ENCODE measurements around the gene YWHAG. TPM values are rescaled to one million over a fixed set of nuclear protein-coding genes. Genes with fewer than 3 reads are reported as not detected.
A peak's percentile ranks its signal among the peaks of the same experiment; 100 is the strongest.

YWHAG gene
- total RNA-seq, 1 experiment from 2014 or later, result 113 TPM

- H3K4me3 Mint-ChIP-seq (ENCODE audit: low read depth, unreplicated experiment), result no peak overlapping the region
- H3K27ac Mint-ChIP-seq (ENCODE audit: unreplicated experiment), result no peak overlapping the region
- H3K36me3 Mint-ChIP-seq (ENCODE audit: insufficient read depth, unreplicated experiment), result peaks cover 53% of the 10 kb centered on the region
- no peaks in the 10 kb centered on the region for H3K27me3 Mint-ChIP-seq (ENCODE audit: unreplicated experiment)
- no peaks in the 10 kb centered on the region for H3K9me3 Mint-ChIP-seq (ENCODE audit: low read depth, unreplicated experiment)
- no peaks in the 10 kb centered on the region for H3K4me1 Mint-ChIP-seq (ENCODE audit: low read depth, unreplicated experiment)
- no peak for TF ChIP-seq CTCF (IDR thresholded peaks at IDR 0.05; ENCODE audit: unreplicated experiment)
- CTCF ChIA-PET, result no interaction called here
- no peak for DNase-seq
- no TSS peak for BruUV-seq (replicated peaks)
- intact Hi-C loops (cut with micrococcal nuclease; ENCODE audit: unreplicated experiment), result no loop called here
Observed at GRCh38 chr7:76327610-76328009, 31.2 kb downstream of the YWHAG start.

DNA sequence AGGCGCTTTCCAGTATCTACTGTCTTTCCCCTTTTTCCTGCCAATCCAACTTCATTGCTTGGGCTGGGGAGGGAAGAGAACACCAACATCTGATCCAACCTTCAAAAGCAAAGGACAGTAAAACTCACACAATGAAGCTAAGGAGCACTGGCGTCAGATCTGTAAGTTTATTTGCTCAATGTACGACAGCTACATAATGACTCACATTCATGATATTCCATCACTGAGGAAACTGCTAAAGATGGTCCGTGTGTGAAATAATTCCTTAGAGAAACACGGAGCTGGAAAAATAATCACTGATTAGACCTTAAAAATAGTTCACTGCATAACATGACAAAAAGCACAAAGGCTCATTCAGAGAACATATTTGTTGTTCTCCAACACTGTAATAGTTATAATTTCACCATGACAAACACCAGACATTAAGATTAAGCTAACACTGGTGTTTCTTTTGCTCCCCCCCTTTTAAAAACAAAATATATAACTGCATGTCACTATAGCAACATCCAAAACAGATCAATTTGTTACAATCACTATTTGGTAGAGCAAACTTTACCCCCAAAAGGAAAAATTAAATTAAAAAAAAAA lies 32.1 kb downstream of the YWHAG start:
- peaks cover 50% of the 10 kb centered on the region for H3K36me3 Mint-ChIP-seq (ENCODE audit: insufficient read depth, unreplicated experiment)

GRCh38 chr7:76325811-76326210 lies 33.0 kb downstream of the YWHAG start:
- Mint-ChIP-seq H3K4me3 (ENCODE audit: low read depth, unreplicated experiment) (no peak overlapping the region), H3K9me3 (ENCODE audit: low read depth, unreplicated experiment) (no peaks in the 10 kb centered on the region), H3K27me3 (ENCODE audit: unreplicated experiment) (no peaks in the 10 kb centered on the region), H3K27ac (ENCODE audit: unreplicated experiment) (no peak overlapping the region), H3K36me3 (ENCODE audit: insufficient read depth, unreplicated experiment) (peaks cover 48% of the 10 kb centered on the region), H3K4me1 (ENCODE audit: low read depth, unreplicated experiment) (no peaks in the 10 kb centered on the region)
- no peak for DNase-seq
- no peak for TF ChIP-seq CTCF (IDR thresholded peaks at IDR 0.05; ENCODE audit: unreplicated experiment)
- CTCF ChIA-PET, result no interaction called here
- no TSS peak for BruUV-seq (replicated peaks)
- intact Hi-C loops (cut with micrococcal nuclease; ENCODE audit: unreplicated experiment), result no loop called here

More for the DNA sequence above, 32.1 kb downstream of the YWHAG start:
- Mint-ChIP-seq H3K4me3 (ENCODE audit: low read depth, unreplicated experiment) (no peak overlapping the region), H3K4me1 (ENCODE audit: low read depth, unreplicated experiment) (no peaks in the 10 kb centered on the region), H3K27me3 (ENCODE audit: unreplicated experiment) (no peaks in the 10 kb centered on the region), H3K9me3 (ENCODE audit: low read depth, unreplicated experiment) (no peaks in the 10 kb centered on the region), H3K27ac (ENCODE audit: unreplicated experiment) (peak overlapping the region; percentile 54)
- no TSS peak for BruUV-seq (replicated peaks)
- intact Hi-C loops (cut with micrococcal nuclease; ENCODE audit: unreplicated experiment), result no loop called here
- no peak for DNase-seq
- CTCF ChIA-PET, result interaction anchor here (0.7 kb wide), 1 partner anchor 948 kb away, joined by 3 read pairs; no protein-coding TSS in a partner anchor
- no peak for TF ChIP-seq CTCF (IDR thresholded peaks at IDR 0.05; ENCODE audit: unreplicated experiment)

DNA sequence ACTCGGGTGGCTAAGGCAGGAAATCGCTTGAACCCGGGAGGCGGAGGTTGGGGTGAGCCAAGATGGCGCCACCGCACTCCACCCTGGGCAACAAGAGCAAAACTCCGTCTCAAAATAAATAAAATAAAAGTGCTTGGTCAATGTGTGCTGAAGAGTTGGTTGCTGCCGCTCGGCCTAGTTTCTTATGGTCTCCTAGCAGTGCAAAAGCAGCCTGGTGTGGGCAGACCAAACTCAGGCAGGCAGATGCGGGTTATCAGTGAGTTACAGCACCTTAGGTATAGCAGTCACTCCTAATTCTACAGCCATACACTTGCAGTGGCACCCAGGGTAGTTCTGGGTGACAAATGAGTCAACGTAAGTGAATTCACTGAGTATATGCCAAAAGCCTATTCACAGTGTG lies 33.7 kb downstream of the YWHAG start:
- no peak for TF ChIP-seq CTCF (IDR thresholded peaks at IDR 0.05; ENCODE audit: unreplicated experiment)
- H3K36me3 Mint-ChIP-seq (ENCODE audit: insufficient read depth, unreplicated experiment), result peaks cover 49% of the 10 kb centered on the region
- H3K27me3 Mint-ChIP-seq (ENCODE audit: unreplicated experiment), result no peaks in the 10 kb centered on the region
- intact Hi-C loops (cut with micrococcal nuclease; ENCODE audit: unreplicated experiment), result no loop called here
- no peaks in the 10 kb centered on the region for H3K9me3 Mint-ChIP-seq (ENCODE audit: low read depth, unreplicated experiment)
- CTCF ChIA-PET, result interaction anchor here (0.7 kb wide), 1 partner anchor 94 kb away, joined by 4 read pairs; no protein-coding TSS in a partner anchor
- BruUV-seq (replicated peaks), result no TSS peak
- no peak overlapping the region for H3K27ac Mint-ChIP-seq (ENCODE audit: unreplicated experiment)
- no peaks in the 10 kb centered on the region for H3K4me1 Mint-ChIP-seq (ENCODE audit: low read depth, unreplicated experiment)
- no peak for DNase-seq
- no peak overlapping the region for H3K4me3 Mint-ChIP-seq (ENCODE audit: low read depth, unreplicated experiment)
